Lung microvascular endothelial cell (primary cell): ENCODE results near the gene KIF4B. TPM values are rescaled to one million over a fixed set of nuclear protein-coding genes. Genes with fewer than 3 reads are reported as not detected.
"Not testable (repeated sequence)": the region's sequence is repeated elsewhere in the genome, so short reads cannot be mapped to it uniquely, and the experiment has no call there.

ENCODE experiments used
- DNase-seq, 2 donors: peaks; one replicate each; pipeline versions ENCODE4 v3.0.0 to v3.0.0-alpha.2; 2010; ENCODE audit warnings: low read depth in 2 of 2
- total RNA-seq: library from RNA; depleted of rRNA; stranded (reverse); fragments of >200 nt; gene quantifications from 2 replicates; pipeline ENCODE4 v1.2.1, GENCODE V29; 2014

KIF4B gene, protein sequence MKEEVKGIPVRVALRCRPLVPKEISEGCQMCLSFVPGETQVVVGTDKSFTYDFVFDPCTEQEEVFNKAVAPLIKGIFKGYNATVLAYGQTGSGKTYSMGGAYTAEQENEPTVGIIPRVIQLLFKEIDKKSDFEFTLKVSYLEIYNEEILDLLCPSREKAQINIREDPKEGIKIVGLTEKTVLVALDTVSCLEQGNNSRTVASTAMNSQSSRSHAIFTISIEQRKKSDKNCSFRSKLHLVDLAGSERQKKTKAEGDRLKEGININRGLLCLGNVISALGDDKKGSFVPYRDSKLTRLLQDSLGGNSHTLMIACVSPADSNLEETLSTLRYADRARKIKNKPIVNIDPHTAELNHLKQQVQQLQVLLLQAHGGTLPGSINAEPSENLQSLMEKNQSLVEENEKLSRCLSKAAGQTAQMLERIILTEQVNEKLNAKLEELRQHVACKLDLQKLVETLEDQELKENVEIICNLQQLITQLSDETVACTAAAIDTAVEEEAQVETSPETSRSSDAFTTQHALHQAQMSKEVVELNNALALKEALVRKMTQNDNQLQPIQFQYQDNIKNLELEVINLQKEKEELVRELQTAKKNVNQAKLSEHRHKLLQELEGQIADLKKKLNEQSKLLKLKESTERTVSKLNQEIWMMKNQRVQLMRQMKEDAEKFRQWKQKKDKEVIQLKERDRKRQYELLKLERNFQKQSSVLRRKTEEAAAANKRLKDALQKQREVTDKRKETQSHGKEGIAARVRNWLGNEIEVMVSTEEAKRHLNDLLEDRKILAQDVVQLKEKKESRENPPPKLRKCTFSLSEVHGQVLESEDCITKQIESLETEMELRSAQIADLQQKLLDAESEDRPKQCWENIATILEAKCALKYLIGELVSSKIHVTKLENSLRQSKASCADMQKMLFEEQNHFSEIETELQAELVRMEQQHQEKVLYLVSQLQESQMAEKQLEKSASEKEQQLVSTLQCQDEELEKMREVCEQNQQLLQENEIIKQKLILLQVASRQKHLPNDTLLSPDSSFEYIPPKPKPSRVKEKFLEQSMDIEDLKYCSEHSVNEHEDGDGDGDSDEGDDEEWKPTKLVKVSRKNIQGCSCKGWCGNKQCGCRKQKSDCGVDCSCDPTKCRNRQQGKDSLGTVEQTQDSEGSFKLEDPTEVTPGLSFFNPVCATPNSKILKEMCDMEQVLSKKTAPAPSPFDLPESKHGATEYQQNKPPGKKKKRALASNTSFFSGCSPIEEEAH
- total RNA-seq, result 0.40 and 0.44 TPM in 2 replicates

DNA sequence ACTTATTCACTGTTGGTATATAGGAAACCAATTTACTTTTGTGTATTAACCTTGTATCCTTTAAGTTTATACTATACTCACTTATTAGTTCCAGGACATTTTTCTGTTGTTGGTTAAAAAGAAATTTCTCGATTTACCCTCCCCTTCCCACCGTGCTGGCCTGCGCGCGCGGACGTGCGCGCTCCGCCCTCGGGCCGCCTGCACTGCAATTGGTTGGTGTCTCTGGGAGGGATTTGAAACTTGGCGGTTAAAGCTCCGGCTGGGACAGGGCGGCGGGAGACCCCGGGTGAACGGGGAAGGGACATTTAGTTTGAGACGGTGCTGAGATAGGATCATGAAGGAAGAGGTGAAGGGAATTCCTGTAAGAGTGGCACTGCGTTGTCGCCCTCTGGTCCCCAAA is at the start of gene KIF4B:
Gene KIF4B (plus strand): TSS at position 230 of the 400 bp plus-strand sequence. CDS start 105 bp downstream, at position 335.
- DNase-seq, result no peak

DNA sequence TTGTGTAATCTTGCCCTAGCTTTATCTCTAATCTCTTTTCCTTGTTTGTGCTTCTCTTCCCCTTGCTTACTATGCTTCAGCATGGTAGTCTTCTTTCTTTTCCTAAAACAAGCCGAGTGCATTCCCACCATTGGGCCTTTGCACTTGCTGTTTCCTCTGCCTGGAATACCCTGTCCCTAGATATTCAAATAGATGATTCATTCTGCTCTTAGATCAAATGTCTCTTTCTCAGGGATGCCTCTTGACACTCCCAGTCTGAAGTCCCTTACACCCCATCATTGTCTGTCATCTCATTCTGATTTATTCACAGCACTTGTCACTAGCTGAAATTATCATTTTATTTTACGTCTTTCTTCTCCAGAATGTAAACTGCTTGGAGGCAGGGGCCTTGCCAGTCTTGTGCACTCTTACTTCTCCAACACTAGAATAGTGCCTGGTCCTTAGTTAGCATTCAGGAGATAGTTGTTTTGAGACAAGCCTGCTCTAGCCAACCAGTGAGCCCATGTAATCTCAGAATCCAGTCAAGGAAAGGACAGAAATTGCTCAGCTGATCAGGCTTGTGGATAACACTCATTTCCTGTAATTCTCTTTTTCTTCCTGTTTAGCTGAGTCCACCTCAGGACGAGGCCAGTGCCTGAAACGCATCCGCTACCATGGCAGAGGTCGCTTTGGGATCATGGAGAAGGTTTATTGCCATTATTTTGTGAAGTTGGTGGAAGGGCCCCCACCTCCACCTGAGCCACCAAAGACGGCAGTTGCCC is 47.3 kb upstream of the KIF4B start:
- DNase-seq, result peak; percentile 92 to 95

DNA sequence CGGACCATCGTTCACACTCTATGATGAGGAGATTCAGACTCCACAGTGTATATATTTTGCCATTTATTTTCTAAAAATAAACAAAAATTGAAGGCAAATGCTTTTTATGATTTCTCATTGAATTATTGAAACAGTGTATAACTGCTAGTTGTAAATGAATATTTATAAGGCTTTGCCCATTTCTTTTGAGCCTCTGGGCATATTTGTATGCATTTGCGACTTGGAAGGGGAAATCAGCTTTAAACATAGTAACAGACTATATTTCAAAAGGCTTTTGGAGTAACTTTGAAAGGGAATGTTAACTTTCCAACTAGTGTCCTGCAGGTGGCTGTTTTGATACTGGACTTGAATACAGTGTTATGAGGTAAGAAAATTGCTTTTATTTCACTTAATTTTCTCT is 46.7 kb upstream of the KIF4B start:
- peak in 1 of 2 donors; percentile 33 for DNase-seq

DNA sequence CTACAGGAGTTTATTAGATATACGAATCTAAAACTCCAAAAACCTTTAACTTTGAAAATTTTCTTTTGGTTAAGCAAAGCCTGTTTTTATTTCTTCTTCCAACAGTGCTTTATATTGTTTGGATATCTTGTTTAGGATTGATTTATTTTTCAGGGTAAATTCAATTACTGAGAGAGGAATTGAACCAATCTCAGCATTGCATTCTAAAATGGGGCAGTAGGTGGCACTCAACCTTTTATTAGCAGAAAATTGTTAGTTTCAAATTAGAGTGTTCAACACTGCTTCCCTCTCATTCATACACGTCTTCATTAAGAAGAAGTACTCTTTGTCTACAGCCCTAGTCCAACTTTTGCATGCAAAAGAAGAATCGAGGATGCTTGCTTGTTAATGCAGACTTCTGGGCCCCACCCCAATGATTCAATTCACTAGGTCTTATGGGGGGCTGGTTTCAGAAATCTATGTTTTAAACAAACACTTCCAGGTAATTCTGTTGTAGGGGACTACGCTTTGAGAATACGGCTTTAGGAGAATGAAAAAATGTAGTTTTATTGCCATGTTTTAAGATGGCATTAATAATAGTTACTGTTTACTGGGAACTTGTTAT is 46.0 kb upstream of the KIF4B start:
- peak; percentile 55 to 68 for DNase-seq

- no peak for DNase-seq
These were observed 44.6 kb upstream of the KIF4B start for GRCh38 chr5:154968953-154969352.

DNA sequence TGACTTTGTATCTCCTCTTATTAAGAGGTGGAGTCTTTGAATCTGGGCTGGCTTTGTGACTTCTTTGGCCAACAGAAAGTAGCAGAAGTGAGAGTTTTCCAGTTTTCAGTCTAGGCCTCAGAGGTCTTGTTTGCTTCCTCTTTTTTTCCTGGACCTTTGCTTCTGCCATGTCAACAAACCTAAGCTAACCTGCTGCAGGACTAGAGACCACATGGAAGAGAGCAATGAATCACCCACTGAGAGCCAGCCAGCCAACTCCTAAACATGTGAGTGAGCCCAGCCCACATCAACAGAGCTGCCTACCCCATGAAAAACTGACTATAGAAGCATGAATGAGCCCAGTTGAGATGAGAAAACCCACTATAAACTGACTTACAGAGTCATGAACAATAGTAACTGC is 42.8 kb upstream of the KIF4B start:
- DNase-seq, result peak; percentile 62 to 65

DNA sequence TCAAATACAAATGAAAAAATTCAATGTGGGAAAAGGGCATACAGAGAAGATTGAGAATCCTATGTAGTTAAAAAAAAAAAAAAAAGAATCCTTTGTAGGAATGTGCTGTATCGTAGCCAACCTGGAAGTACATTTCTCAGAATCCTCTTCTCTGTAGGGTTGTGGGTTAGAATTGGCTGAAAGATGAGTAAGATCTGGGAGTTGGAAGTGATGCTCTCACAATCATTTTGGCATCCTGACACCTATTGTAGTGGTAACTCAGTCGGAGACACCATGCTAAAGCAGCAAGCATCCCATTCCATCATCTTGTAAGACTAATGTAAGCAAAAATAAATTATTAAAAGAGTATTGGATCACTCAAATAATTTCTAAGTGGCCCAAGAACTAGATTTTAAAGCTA is 42.1 kb upstream of the KIF4B start:
- DNase-seq, result peak in 1 of 2 donors; percentile 15

DNA sequence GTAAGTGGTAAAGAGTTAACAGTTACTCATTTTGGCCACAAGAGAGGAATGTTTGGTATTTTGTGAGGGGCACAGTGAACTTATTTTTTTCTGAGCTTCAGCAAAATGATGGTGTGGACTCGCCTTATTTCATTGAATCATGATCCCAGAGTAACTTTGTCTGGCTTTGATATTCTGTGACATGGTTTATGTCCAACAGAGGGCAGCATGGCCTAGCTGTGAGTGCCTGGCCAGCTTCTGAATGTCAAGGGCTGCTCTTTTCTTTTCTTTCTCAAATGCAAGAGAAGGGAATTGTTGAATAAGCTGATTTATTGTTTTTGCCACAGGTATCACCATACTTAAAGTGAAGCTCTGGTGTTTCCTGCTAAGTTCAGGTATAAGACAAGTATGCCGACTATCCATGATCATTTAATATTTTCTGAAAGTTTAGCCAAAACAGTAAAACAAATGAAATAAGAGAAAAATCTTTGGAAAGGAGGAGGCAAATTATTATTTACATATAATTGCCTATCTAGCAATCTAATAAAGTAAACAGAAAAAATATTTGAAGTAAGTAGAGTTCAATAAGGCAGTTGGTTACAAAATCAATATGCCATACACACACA is 41.0 kb upstream of the KIF4B start:
- DNase-seq, result peak; percentile 71 to 75

- not testable (repeated sequence) for DNase-seq
These were observed 37.5 kb upstream of the KIF4B start for GRCh38 chr5:154976082-154976481.

GRCh38 chr5:154977409-154977808 is 36.1 kb upstream of the KIF4B start:
- DNase-seq, result peak in 1 of 2 donors; percentile 16

DNA sequence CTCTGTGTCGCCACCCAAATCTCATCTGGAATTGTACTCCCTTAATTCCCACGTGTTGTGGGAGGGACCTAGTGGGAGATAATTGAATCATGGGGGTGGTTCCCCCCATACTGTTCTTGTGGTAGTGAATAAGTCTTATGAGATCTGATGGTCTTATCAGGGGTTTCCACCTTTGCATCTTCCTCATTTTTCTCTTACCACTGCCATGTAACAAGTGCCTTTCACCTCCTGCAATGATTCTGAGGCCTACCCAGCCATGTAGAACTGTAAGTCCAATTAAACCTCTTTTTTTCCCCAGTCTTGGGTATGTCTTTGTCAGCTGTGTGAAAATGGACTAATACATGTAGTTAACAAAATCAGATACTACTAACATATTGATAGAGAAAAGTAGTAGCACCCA is 35.3 kb upstream of the KIF4B start:
- DNase-seq, result not testable (repeated sequence)

DNA sequence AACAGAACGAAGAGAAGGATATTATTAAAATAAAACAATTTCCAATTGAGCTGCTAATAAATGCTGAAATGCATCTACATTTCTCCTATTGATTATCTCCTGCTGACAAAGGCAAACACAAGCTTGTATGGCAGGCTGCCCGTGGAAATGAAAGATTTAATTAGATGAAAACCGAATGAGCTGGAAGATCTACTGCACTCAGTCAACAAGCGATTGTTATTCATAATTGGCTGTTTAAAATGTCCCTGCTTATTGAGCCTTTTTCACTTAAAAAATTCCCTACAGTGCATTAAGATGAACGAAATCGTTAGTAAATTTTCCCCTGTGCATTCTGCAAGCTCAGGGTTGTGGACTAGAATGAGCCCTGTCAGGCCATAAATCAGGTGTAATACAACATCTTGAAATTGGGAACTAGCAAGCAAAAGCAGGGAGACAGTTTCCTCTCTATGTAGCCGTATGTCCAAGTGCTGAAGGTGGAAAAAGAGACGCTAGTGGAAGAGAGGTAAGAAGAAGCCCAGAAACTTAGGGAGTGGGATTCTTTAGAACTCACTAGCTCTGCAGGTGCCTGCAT is 28.5 kb upstream of the KIF4B start:
- no peak for DNase-seq

DNA sequence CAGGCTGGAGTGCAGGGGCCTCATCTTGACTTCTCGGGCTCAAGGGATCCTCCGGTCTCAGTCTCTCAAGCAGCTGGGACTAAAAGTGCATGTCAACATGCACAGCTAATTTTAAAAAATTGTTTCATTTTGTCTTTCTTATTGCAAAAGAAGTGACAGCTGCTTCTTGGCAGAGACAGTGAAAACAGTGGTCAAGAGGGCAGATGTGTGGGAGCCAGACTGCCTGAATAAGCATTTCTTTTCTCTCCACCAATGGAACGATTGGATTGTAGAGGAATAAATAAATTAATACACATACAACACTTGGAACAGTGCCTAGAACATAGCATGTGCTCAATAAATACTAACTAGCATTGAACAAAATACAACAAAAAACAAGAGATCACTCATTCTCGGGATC is 27.4 kb upstream of the KIF4B start:
- no peak for DNase-seq

DNA sequence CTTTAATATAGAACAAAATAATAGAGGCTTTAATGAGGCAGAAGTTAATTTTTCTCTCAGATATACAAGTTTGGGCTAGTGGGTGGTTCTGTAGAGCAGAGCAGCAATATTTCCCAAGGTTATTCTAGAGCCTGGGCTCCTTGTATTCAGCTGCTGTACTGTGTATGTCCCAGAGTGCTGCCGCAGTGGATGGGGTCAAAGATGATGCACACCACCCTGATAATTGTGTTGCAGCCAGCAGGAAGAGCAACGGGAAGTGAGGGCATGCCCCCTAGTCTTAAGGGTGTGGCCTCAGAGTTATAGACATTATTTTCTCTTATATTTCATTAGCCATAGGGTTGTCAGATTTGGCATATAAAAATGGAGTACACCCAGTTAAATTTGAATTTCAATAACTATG is 23.9 kb upstream of the KIF4B start:
- DNase-seq, result peak in 1 of 2 donors; percentile 60

GRCh38 chr5:154993461-154993860 is 20.1 kb upstream of the KIF4B start:
- DNase-seq, result no peak

- DNase-seq, result peak; percentile 17 to 46
These were observed 17.9 kb upstream of the KIF4B start for GRCh38 chr5:154995679-154996078.

- DNase-seq, result peak in 1 of 2 donors; percentile 80
These were observed 15.8 kb upstream of the KIF4B start for GRCh38 chr5:154997746-154998145.

- DNase-seq, result no peak
These were observed 13.7 kb upstream of the KIF4B start for GRCh38 chr5:154999865-155000264.

GRCh38 chr5:155001523-155001922 is 12.0 kb upstream of the KIF4B start:
- no peak for DNase-seq

DNA sequence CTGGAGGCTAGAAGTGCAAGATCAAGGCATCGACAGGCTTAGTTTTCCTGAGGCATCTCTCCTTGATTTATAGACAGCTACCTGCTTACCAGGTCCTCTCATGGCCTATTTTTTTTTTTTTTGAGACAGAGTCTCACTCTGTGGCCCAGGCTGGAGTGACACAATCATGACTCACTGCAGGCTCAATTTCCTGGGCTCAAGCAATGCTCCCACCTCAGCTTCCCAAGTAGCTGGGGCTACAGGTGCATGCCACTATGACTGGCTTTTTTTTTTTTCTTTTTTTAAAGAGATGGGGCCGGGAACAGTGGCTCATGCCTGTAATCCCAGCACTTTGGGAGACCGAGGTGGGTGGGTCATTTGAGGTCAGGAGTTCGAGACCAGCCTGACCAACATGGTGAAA is 10.8 kb upstream of the KIF4B start:
- not testable (repeated sequence) for DNase-seq
